ENCODE measurements around the gene SLC8A1.

DNA sequence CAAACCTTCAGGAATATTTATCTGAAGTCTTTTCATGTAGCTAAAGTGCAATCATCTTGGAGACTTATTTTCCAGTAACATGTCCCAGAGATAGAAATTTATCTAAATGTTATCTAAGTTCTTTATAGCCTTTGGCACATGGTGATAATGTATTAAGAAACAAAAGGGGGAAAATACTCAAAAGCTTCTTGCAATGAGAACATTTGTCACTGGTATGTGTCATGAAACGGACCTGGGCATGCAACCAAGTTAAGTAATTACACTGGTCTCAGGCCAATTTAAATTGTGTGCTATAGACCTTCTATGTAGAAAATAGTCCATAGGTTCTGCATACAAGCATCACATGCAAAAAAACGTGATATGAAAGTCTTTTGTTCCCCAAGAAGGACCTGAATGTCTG lies 136.2 kb downstream of the SLC8A1 start:
- no peak for TF ChIP-seq POLR2A (IDR thresholded peaks at IDR 0.05)
- TF ChIP-seq, protein P1, sequence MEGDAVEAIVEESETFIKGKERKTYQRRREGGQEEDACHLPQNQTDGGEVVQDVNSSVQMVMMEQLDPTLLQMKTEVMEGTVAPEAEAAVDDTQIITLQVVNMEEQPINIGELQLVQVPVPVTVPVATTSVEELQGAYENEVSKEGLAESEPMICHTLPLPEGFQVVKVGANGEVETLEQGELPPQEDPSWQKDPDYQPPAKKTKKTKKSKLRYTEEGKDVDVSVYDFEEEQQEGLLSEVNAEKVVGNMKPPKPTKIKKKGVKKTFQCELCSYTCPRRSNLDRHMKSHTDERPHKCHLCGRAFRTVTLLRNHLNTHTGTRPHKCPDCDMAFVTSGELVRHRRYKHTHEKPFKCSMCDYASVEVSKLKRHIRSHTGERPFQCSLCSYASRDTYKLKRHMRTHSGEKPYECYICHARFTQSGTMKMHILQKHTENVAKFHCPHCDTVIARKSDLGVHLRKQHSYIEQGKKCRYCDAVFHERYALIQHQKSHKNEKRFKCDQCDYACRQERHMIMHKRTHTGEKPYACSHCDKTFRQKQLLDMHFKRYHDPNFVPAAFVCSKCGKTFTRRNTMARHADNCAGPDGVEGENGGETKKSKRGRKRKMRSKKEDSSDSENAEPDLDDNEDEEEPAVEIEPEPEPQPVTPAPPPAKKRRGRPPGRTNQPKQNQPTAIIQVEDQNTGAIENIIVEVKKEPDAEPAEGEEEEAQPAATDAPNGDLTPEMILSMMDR (IDR thresholded peaks at IDR 0.05), result no peak
